Stimulated activated CD8-positive, alpha-beta memory T cell treated with anti-CD3 and anti-CD28 coated beads, Interleukin-15, amount 100 ng/mL, for 48 hours (primary cell): ENCODE data around the gene MORC2.

ENCODE experiments used
- DNase-seq, 2 donors: peaks; one replicate each; pipeline ENCODE4 v3.0.0-alpha.2; 2020; ENCODE audit warnings: low read depth in 2 of 2

MORC2 gene

GRCh38 chr22:30949934-30950660 is 18.5 kb downstream of the MORC2 start:
- DNase-seq, result no peak

DNA sequence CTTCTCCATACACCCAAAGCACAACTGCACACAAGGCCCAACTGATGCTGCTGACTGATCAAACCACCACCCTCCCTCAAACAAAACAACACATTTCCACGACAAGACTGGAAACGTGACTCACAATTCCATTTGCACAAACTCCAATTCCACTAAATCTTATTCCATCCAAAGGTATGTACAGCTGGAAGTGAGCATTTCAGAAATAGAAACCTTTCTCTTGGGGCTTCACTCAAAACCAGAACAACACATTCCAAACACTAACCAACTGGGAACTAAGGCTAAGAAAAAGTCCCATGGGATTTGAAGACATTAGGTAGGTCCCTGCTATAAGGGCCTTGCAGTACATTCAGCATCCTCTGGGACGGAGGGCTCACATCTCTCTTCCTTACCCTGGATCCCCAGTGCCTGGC is 19.6 kb downstream of the MORC2 start:
- no peak for DNase-seq

DNA sequence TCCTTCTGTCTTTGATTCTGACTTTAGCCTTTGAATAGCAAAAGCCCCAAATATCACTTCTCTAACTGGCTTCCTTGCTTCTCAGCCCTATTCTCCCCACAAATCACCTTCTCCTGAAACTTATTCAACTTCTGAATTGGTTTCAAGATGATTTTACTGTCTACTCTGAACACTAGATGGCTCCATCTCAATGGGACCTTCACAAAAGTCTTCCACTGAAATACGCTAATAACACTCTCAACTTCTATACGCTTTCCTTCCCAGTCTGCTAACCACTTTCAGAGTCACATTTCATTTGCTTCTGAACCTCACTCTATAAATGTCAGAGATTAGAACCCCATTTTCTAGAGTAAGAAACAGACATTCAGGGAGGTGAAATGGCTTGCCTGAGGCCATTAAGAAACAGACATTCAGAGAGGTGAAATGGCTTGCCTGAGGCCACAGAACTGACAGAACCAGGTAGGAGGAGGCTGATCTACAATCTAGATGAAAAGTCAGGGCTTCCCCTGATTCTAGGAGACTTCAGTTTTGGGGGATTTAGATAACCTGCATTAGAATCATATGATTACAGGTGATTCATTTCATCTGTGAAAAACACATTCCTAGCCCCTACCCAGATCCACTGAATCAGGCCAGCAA is 20.6 kb downstream of the MORC2 start:
- no peak for DNase-seq

DNA sequence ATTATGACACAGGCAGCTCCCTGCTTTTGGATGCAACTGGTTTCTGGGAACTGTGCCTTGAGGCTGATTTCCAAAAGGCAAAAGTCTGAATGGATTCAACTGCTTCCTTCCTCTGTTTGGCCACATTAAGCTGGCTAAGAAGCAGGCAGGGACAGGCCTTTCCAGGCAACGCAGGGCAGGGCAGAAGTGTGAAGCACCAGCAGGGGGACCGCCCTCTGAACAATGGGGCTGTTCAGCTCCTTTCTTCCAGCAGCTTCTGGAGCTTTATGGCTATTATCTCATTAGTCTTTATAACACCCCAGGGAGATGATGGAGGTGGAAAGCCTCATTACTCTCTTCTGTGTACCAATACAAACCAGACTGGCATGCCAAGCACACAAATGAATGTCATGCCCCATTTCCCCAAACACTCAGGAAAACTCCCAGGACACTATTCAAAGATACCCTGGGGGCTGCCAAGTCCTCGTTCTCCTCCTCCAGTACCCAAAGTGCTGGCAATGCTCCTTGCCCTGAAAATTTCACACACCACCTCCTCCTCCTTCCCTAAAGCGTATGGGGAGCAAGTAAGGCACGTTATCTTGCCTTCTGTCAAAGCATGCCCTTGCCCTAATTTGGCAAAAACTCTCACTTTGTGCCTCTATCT is 21.3 kb downstream of the MORC2 start:
- no peak for DNase-seq

DNA sequence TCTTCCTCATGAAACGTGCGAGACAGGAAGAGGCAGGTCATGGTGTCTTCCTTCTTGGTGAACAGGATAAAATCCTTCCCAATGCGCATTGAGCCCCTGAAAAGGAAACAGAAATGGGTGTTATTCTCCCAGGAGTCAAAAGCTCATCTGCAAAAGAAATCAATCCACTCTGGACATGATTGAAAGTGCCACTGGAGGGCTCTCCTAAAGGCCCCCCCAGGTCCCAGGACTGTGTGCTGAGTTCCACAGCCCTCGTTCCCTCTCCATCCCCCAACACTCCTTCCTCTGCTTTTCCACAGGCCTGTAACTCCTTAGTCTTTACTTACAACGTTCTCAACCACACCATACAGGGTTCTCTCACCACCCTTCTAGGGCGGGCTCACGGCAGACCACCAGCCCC is 22.2 kb downstream of the MORC2 start:
- no peak for DNase-seq

DNA sequence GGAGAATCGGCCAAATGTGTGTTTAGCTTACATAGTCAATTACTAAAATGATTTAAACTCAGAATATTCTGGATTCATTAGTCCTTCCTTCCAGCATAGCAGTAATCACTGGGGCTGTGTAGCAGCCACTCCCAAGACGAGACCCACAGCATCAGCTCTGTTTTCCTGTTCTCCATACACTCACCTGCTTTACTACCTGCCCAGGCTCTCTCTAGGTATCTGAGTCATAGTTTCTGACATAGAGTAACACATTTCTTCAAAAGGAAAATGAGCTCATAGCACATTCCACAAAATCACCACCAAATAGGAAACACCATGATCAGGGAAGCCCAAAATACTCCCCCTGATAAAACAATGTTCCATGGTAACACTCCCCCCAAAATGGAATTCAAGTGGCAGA is 22.9 kb downstream of the MORC2 start:
- no peak for DNase-seq

DNA sequence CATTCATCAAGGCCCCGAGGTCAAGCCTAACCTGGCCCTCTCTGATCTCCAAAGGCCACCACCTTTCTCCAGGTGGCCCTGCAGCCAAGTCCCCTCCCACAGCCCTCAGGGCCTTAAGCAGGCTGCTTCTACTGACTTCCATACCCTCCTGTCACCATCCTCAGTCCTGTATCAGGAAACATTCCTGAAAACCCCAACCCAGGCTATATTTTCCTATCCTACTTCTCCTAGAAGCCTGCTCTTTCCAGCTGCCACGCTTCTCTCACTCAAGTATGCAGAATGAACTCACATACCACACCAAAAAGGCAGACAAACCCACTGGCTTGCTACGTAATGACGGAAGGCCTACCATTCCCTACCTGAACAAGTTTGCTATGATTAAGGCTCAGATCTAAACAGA is 23.6 kb downstream of the MORC2 start:
- DNase-seq, result no peak

GRCh38 chr22:30943368-30943767 is 25.2 kb downstream of the MORC2 start:
- DNase-seq, result no peak

DNA sequence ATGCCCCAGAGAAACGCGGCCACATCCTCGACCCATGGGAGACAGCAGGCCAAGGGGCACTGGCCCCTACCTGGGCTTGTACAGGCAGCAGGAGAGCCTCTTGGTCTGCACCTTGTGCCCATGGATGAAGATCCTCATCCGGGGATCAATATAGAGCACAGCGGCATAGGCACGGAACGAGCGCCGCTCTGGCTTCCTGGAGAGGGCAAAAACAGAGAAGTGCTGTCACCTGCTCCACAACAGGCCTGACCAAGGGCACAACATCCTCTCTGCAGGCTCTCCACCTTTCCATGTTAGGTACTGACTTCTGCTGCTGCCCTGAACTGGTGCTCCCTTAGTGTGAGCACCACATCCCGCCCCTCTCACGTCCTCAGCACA is 27.2 kb downstream of the MORC2 start:
- no peak for DNase-seq

DNA sequence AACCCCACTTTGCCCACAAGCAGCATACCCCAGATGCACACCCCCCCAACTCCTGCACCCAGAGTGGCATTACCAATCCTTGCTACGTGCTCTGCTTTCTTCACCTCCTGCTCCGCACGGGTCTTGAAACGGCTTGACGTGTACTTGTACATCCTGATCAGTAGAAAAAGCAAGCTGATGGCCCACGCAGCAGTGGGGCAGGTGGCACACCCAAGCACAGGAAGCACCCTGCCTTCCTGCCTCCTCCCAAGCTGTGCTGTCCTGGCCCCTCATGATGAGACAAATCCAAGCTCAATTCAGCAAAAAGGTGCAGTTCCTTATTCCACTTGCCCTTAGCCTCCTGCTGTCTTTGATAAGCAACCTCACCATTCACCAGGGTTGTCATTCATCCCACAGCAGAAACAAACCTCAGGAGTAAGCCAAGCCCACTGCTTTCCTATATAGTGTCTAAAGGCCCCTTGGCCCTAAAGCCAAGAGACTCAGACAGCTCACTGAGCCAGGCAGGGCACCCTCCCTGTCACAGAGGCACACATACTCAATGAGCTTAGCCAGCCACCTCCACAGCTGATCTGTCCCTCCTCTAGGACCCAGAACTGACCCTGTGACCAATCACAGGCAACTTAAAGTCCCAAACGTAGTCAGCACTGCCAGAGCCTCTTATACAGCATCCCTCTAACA is 27.8 kb downstream of the MORC2 start:
- no peak for DNase-seq

DNA sequence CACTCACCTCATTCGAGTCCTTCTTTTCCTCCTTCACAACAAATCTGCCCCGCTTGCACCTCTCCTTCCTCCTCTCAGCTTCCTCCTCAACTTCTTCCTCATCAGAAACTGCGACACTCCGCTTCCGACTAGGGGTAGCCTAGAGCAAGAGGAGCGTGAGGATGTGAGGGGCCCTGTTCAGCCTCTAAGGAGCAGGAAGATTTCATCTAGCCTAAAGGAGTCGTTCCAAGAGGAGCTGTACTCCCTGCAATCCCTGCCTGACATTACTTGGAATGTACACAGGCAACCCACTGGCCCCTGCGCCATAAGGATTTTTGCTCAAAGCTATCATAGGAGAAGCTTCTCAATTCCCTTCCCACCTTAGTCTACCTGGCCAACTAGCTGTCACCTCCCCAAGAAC is 34.5 kb downstream of the MORC2 start:
- DNase-seq, result no peak

DNA sequence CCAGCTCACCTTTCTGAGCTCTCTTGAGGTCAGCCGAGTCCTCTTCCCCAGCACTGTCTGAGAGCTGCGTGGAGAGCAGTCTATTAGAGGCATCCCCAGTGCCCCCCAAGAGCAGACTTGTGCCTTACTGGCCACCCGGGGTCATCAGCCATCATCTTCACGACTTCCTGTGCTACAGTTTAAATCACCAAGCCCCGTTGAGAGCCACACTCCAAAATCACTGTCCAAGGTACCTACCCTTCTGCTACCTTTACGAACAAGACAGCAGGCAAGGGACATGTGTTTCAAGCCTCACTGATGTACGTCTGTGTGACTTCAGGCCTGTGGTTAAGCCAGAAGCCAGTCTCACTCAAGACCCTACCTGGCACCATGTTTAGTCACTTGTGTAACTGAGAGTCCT is 35.1 kb downstream of the MORC2 start:
- DNase-seq, result no peak

- DNase-seq, result no peak
Measured at GRCh38 chr22:30932661-30933060, 35.9 kb downstream of the MORC2 start.

DNA sequence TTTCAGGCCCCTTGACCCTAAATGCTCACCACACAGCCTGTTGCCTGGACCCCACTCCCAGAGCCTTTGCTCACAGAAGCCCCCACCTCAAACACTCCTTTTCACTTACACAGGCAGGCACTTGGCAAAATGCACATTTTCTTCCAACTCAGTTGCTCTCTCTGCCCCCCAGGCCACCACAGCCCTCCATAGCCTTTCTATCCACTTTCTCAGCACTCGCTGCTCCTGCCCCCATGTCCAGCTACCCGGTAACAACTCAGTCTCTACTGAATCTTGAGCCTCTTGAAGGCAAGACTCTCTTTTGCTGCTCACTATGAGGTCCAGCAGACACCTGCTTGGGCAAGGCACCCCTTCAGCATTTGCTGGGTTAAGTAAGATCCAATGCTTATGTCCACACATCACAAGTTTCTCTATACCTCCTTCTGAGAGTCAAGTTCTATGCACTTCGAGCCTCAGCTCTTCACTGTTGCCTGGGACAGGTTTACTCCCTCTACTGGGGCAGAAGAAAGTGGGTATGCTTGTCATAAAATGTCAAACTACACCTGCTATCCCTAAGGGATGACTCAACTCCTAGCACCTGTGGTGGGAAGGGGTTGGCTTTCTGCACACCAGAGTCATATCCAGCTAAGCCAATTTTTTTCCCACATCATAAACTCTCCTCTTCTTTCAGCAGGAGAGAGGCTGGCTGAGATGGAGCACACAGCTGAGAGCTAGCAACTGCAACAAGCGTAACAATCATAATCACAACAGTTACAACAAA is 36.9 kb downstream of the MORC2 start:
- DNase-seq, result no peak

DNA sequence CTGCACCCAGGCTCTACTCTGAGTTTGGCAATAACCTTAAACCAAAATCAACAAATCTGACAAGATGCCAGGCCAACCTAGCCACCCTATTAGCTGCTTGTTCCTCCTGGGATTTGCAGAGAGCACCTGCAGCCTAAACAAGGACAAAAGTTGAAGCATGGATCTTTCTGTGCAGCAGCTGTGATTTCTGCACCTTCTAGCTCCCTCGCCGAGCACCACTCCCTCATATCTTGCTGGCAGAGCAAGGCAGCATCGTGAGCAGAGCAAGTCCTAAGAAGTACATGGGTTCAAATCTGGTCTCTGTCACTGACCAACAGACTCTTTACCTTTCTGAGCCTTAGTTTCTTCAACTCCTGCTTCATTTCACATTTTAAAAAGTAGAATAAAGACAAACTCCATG is 38.3 kb downstream of the MORC2 start:
- DNase-seq, result no peak

GRCh38 chr22:30928401-30928800 is 40.2 kb downstream of the MORC2 start:
- no peak for DNase-seq

DNA sequence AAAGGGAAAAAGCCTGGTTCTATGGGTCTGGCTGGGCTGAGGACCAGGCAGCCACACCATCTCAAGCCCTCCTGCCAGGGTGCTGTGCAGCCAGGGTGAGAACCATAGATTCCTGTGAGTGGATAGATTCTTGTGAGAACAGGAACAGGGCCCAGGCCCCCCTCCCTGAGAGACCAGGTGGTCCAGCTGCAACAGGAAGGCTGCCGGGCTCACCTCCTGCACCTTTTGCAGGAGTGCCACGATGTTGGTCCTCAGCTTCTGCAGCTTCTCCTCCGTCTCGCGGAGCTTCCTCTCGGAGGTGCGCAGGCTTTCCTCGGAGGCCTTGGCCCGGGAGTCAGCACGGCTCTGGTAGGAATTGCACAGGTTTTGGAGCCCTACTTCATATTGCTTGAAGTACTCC is 40.8 kb downstream of the MORC2 start:
- no peak for DNase-seq

GRCh38 chr22:30926706-30927105 is 41.9 kb downstream of the MORC2 start:
- DNase-seq, result no peak

DNA sequence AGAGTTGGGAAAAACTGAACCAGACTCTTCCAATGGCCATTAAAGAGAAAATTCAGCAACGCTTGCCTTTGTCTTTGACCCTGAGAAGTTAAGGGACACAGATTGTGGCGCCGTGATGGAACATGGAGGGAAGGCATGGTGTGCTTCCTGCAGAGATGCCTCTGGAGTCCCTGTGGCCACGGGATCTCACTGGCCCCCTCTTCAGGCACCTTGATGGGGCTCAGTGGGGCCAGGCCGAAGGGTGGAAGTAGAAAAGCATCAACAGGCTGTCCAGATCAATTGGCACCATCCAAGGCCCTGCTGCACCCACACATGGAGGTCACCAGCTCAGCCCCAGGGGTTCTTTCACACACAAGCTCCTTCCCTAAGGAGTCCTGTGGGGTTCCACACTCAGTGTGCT is 42.9 kb downstream of the MORC2 start:
- DNase-seq, result no peak

DNA sequence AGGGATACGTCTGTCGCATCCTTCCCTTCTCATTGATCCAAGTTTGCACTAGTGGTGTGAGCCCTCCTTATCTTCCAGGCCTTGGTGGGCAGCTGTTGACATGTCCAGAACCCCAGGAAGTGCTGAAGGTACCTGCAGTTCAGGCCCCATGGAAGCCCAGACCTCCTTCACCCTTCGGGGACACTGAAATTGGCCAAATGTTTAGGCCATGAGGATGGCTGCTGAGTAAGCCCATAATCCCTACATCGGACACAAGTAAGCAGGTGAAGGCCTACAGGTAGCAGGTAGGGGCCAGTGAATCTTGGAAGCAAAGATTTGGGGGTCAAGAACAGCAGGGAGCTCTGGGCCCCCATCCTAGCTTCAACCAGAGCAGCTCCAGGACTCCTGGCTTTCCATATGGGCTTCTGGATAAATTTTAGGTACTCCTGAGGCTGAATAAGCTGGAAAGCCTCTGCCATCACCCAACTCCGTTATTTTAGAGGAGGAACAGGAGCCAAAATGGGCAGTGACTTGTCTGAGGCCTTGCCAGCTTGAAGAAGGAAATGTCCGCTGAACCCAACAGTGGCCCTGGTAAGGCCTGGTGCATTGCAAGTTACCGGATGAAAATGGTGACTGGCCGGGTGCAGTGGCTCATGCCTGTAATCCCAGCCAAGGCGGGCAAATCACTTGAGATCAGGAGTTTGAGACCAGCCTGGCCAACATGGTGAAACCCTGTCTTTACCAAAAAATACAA is 45.2 kb downstream of the MORC2 start:
- DNase-seq, result no peak

- DNase-seq, result peak; percentile 71 to 78
Measured at GRCh38 chr22:30922151-30922611, 46.4 kb downstream of the MORC2 start.
